SU-DHL-6 (cell line): ENCODE data around the gene HMG20A.

Experiments used
- H2AFZ ChIP-seq: fragments of 200-600 bp; sonication (generic); 2 replicates; pipeline ENCODE4 v1.6.1; 2014; ENCODE audit warnings: low read depth, mild to moderate bottlenecking, moderate library complexity, mixed read lengths, antibody characterized with exemption, low read length; ENCODE audit not compliant: severe bottlenecking
- H3F3A ChIP-seq: fragments of 200-600 bp; shearing (Covaris generic); 2 replicates; pipeline ENCODE4 v1.6.0; 2016; ENCODE audit warnings: antibody characterized with exemption, mild to moderate bottlenecking; ENCODE audit not compliant: insufficient read depth
- H3K27ac ChIP-seq: fragments of 200-600 bp; sonication (generic); 2 replicates; pipeline ENCODE4 v1.5.1; 2016; ENCODE audit warnings: low read depth, mild to moderate bottlenecking, low read length, moderate library complexity, mixed read lengths
- H3K27me3 ChIP-seq: fragments of 200-600 bp; sonication (generic), shearing (Covaris generic); 2 replicates; pipeline ENCODE4 v1.6.0; 2014; ENCODE audit warnings: mild to moderate bottlenecking, low read length
- H3K36me3 ChIP-seq: fragments of 200-600 bp; sonication (generic); 2 replicates; pipeline ENCODE4 v1.6.1; 2014; ENCODE audit warnings: mild to moderate bottlenecking, low read length, mixed read lengths
- H3K4me2 ChIP-seq: fragments of 300-600, 200-600 bp; shearing (Covaris generic), sonication (generic); 2 replicates; pipeline ENCODE4 v1.6.0; 2014; ENCODE audit warnings: low read length, low read depth, mild to moderate bottlenecking; ENCODE audit not compliant: poor library complexity, severe bottlenecking
- H3K4me3 ChIP-seq: fragments of 200-600 bp; sonication (generic); 2 replicates; pipeline ENCODE4 v1.5.1; 2014; ENCODE audit warnings: antibody characterized with exemption, low read length, mild to moderate bottlenecking, mixed read lengths; ENCODE audit not compliant: insufficient read depth, poor library complexity, severe bottlenecking
- H3K79me2 ChIP-seq: fragments of 200-600 bp; sonication (generic); 2 replicates; pipeline ENCODE4 v1.6.1; 2014; ENCODE audit warnings: mild to moderate bottlenecking, low read length, moderate library complexity; ENCODE audit not compliant: insufficient read depth
- H3K9ac ChIP-seq: fragments of 200-600 bp; sonication (generic); 2 replicates; pipeline ENCODE4 v1.7.0; 2014; ENCODE audit warnings: mild to moderate bottlenecking, low read length
- H3K9me2 ChIP-seq: fragments of 200-600 bp; sonication (generic); replicated peaks from 2 replicates; pipeline ENCODE4 v1.6.1; 2014; ENCODE audit warnings: low read length; ENCODE audit not compliant: insufficient read depth
- H3K9me3 ChIP-seq: fragments of 200-600 bp; sonication (generic); 2 replicates; pipeline ENCODE4 v1.6.1; 2014; ENCODE audit warnings: low read length, mixed read lengths; ENCODE audit not compliant: insufficient read depth
- H4K20me1 ChIP-seq: fragments of 200-600 bp; sonication (generic); 2 replicates; pipeline ENCODE4 v1.6.1; 2014; ENCODE audit warnings: low read depth, mild to moderate bottlenecking, antibody characterized with exemption, low read length, moderate library complexity, mixed read lengths
- EZH2phosphoT487 ChIP-seq: fragments of 200-600 bp; sonication (generic), shearing (Covaris generic); conservative IDR thresholded peaks from 2 replicates; pipeline ENCODE4 v1.6.1; 2018; ENCODE audit warnings: mild to moderate bottlenecking, antibody characterized with exemption, low read length, moderate library complexity, mixed read lengths
- TF ChIP-seq, protein P1 (sequence below): fragments of 200-600 bp; sonication (generic); IDR thresholded peaks from one replicate; pipeline ENCODE4 v1.5.1; 2017; ENCODE audit warnings: antibody characterized with exemption, mild to moderate bottlenecking, low read length, moderate library complexity; ENCODE audit not compliant: insufficient read depth, poor library complexity, severe bottlenecking

HMG20A gene

GRCh38 chr15:77395013-77395774, 25.5 kb upstream of the HMG20A start:
- no peak overlapping the region for H2AFZ ChIP-seq
- no peak overlapping the region for H3K27ac ChIP-seq
- peaks cover 10% of the 10 kb centered on the region; the same call in 1 of the 2 replicates for H3K36me3 ChIP-seq
- H4K20me1 ChIP-seq: peaks cover 4% of the 10 kb centered on the region
- no peaks in the 10 kb centered on the region for H3K27me3 ChIP-seq
- H3F3A ChIP-seq: no peaks in the 10 kb centered on the region
- no peak overlapping the region for H3K4me2 ChIP-seq
- peaks cover 10% of the 10 kb centered on the region; the same call in 1 of the 2 replicates for H3K9me3 ChIP-seq
- no peaks in the 10 kb centered on the region for H3K9me2 ChIP-seq
- TF ChIP-seq, protein P1, sequence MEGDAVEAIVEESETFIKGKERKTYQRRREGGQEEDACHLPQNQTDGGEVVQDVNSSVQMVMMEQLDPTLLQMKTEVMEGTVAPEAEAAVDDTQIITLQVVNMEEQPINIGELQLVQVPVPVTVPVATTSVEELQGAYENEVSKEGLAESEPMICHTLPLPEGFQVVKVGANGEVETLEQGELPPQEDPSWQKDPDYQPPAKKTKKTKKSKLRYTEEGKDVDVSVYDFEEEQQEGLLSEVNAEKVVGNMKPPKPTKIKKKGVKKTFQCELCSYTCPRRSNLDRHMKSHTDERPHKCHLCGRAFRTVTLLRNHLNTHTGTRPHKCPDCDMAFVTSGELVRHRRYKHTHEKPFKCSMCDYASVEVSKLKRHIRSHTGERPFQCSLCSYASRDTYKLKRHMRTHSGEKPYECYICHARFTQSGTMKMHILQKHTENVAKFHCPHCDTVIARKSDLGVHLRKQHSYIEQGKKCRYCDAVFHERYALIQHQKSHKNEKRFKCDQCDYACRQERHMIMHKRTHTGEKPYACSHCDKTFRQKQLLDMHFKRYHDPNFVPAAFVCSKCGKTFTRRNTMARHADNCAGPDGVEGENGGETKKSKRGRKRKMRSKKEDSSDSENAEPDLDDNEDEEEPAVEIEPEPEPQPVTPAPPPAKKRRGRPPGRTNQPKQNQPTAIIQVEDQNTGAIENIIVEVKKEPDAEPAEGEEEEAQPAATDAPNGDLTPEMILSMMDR: no peak
- H3K9ac ChIP-seq: no peak overlapping the region
- no peak overlapping the region for H3K4me3 ChIP-seq
- H3K79me2 ChIP-seq: no peaks in the 10 kb centered on the region

- H3K4me3 ChIP-seq: no peak overlapping the region
- H3K36me3 ChIP-seq: peaks cover 10% of the 10 kb centered on the region; the same call in 1 of the 2 replicates
- H3K79me2 ChIP-seq: no peaks in the 10 kb centered on the region
- H3F3A ChIP-seq: no peaks in the 10 kb centered on the region
- H3K27ac ChIP-seq: no peak overlapping the region
- no peak overlapping the region for H3K9ac ChIP-seq
- no peak overlapping the region for H2AFZ ChIP-seq
- TF ChIP-seq EZH2phosphoT487: no peak
- TF ChIP-seq, protein P1: no peak
- peaks cover 12% of the 10 kb centered on the region; the same call in 1 of the 2 replicates for H3K9me3 ChIP-seq
- no peak overlapping the region for H3K4me2 ChIP-seq
- H3K9me2 ChIP-seq: no peaks in the 10 kb centered on the region
- H3K27me3 ChIP-seq: no peaks in the 10 kb centered on the region
- H4K20me1 ChIP-seq: peaks cover 4% of the 10 kb centered on the region
These were observed 24.0 kb upstream of the HMG20A start for GRCh38 chr15:77396692-77397091.

DNA sequence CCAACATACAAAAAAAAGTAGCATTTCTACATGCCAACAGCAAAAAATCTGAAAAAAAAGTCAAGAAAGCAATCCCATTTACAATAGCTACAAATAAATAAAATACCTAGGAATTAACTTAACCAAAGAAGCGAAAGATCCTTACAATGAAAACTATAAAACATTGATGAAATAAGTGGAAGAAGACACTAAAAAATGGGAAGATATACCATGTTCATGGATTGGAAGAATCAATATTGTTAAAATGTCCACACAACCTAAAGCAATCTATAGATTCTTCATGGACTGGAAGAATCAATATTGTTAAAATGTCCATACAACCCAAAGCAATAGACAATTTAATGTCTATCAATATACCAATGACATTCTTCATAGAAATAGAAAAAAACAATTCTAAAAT, 21.8 kb upstream of the HMG20A start:
- Histone ChIP-seq H3F3A (no peaks in the 10 kb centered on the region), H2AFZ (no peak overlapping the region), H3K9ac (no peak overlapping the region), H3K27ac (no peak overlapping the region), H3K4me2 (no peak overlapping the region), H3K4me3 (no peak overlapping the region), H3K79me2 (no peaks in the 10 kb centered on the region), H3K9me2 (no peaks in the 10 kb centered on the region), H3K27me3 (no peaks in the 10 kb centered on the region), H3K36me3 (peaks cover 10% of the 10 kb centered on the region; the same call in 1 of the 2 replicates), H3K9me3 (peaks cover 12% of the 10 kb centered on the region; the same call in 1 of the 2 replicates), H4K20me1 (peaks cover 9% of the 10 kb centered on the region; the same call in 1 of the 2 replicates)
- no peak for TF ChIP-seq EZH2phosphoT487
- TF ChIP-seq, protein P1: no peak
